HepG2 (cell line): ENCODE measurements around the gene BTBD3. TPM values are rescaled to one million over a fixed set of nuclear protein-coding genes. Genes with fewer than 3 reads are reported as not detected.

Source experiments
- ARHGAP35 ChIP-seq: sonication (generic); formaldehyde crosslinking; IDR thresholded peaks from 2 replicates; pipeline ENCODE4 v1.9.0; 2022; ENCODE audit warnings: mild to moderate bottlenecking, inconsistent platforms, moderate library complexity, missing genetic modification reagents, borderline replicate concordance
- BRCA1 ChIP-seq: sonication (generic); formaldehyde crosslinking; IDR thresholded peaks from 2 replicates; pipeline ENCODE4 v1.4.0; 2020; ENCODE audit warnings: missing genetic modification reagents
- CBFB ChIP-seq: sonication (generic); formaldehyde crosslinking; IDR thresholded peaks from 2 replicates; pipeline ENCODE4 v1.4.0; 2020; ENCODE audit warnings: missing genetic modification reagents
- ELF3 ChIP-seq: IDR thresholded peaks from 2 replicates; pipeline ENCODE4 v1.6.1; 2016; ENCODE audit warnings: missing genetic modification reagents, missing compliant biosample characterization
- MLLT10 ChIP-seq: sonication (generic); formaldehyde crosslinking; IDR thresholded peaks from 2 replicates; pipeline ENCODE4 v1.4.0; 2020; ENCODE audit warnings: missing genetic modification reagents
- NONO ChIP-seq, 2 experiments: fragments of 450-650 bp in 1 of 2; sonication (generic) in 1 of 2; formaldehyde crosslinking in 1 of 2; IDR thresholded peaks in 1 of 2; conservative IDR thresholded peaks in 1 of 2; 2 replicates each; pipeline versions ENCODE4 v1.6.1 to v1.8.0; 2017 to 2022; ENCODE audit warnings: mild to moderate bottlenecking in 1 of 2, missing genetic modification reagents in 1 of 2, moderate library complexity in 1 of 2
- PHF8 ChIP-seq: sonication (generic); formaldehyde crosslinking; IDR thresholded peaks from 2 replicates; pipeline ENCODE4 v1.5.0; 2020; ENCODE audit warnings: missing genetic modification reagents
- SP1 ChIP-seq, 2 experiments: fragments of 450-650 bp in 1 of 2; sonication (generic) in 1 of 2; formaldehyde crosslinking in 1 of 2; IDR thresholded peaks; 2 replicates each; pipeline versions ENCODE4 v1.4.0 to v1.6.1; 2016 to 2020; ENCODE audit warnings: missing genetic modification reagents in 1 of 2
- SPEN ChIP-seq: sonication (generic); formaldehyde crosslinking; IDR thresholded peaks from 2 replicates; pipeline ENCODE4 v1.5.1; 2020; ENCODE audit warnings: low read depth, mild to moderate bottlenecking, missing genetic modification reagents
- ZC3H4 ChIP-seq: sonication (generic); formaldehyde crosslinking; IDR thresholded peaks from 2 replicates; pipeline ENCODE4 v1.4.0; 2020; ENCODE audit warnings: missing genetic modification reagents, borderline replicate concordance
- ZFP91 ChIP-seq: sonication (generic); formaldehyde crosslinking; IDR thresholded peaks from 2 replicates; pipeline ENCODE4 v1.9.0; 2022; ENCODE audit warnings: missing genetic modification reagents, mild to moderate bottlenecking, borderline replicate concordance
- ZNF619 ChIP-seq: sonication (generic); formaldehyde crosslinking; IDR thresholded peaks from 2 replicates; pipeline ENCODE4 v1.4.0; 2020; ENCODE audit warnings: mild to moderate bottlenecking, missing genetic modification reagents
- polyA plus RNA-seq, 8 experiments: library from polyadenylated mRNA; depleted of rRNA in 3 of 8; stranded (reverse) in 7 of 8; unstranded in 1 of 8; fragments of >200 nt; fragmentation: Illumina TruSeq in 4 of 8; extraction: Trizol in 4 of 8; gene quantifications; 2 replicates each; pipeline versions ENCODE4 v1.2.1 to v1.2.3, GENCODE V29; 2011 to 2016; ENCODE audit warnings: low read depth in 4 of 8, missing spikeins in 1 of 8, mixed read lengths in 1 of 8; ENCODE audit not compliant: insufficient read depth in 1 of 8
- total RNA-seq, 5 experiments: library from RNA; depleted of rRNA; stranded (reverse); fragments of >200 nt; fragmentation: Illumina TruSeq; extraction: Trizol; gene quantifications; 2 replicates each; pipeline ENCODE4 v1.2.3, GENCODE V29; 2016; ENCODE audit warnings: low read depth in 1 of 5
- TF ChIP-seq, protein P1 (sequence below): sonication (generic); formaldehyde crosslinking; IDR thresholded peaks from 2 replicates; pipeline ENCODE4 v1.4.0; 2020; ENCODE audit warnings: mild to moderate bottlenecking, missing genetic modification reagents
- TF ChIP-seq, protein P2 (sequence below): sonication (generic); formaldehyde crosslinking; IDR thresholded peaks from 2 replicates; pipeline ENCODE4 v1.5.0; 2020; ENCODE audit warnings: mild to moderate bottlenecking, missing genetic modification reagents, borderline replicate concordance
- TF ChIP-seq, protein P3 (sequence below): sonication (generic); formaldehyde crosslinking; conservative IDR thresholded peaks from 2 replicates; pipeline ENCODE4 v1.8.0; 2022; ENCODE audit warnings: mild to moderate bottlenecking, moderate library complexity, missing genetic modification reagents

The BTBD3 gene
- total and polyA plus RNA-seq, 2 of the 13 experiments (the other 11 are each of a cell fraction or from before 2014, with no cell fraction given): 32.2 to 41.8 TPM

DNA sequence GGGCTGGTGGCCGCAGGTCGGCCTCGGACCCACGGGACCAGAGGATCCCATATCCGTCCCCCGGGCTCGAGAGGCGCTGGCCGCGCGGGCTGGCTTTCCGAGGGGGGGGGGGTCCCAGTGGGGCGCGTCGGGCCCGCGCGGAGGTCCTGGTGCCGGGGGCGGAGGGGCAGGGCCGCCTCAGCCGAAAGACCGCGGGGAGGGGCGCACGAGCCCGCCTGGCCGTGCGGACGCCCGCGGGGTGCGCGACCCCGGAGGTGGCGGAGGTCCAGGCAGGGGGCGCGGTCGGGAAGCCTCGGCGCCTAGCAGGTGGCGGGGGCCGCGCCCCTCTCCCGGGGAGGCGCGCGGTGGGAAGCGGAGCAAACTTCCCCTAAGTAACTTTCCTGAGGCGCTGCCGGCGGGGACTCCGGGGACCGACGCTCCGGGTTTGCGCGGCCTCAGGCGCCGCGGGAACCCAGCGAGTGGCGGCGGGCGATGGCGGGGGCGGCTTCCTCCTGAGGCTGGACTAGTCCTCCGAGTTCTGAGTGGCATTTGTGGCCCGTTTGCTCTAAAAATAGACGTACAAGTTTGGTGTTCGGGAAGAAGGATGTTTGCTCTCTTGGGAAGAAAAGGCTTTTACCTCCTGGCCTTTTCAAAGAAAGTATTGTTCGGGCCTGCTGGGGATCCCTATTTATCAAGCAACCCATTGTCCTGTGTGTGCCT is 26.5 kb upstream of the BTBD3 start (continued):
- TF ChIP-seq ZC3H4 (no peak), NONO (IDR thresholded peaks at IDR 0.05) (no peak), NONO (CRISPR knock-in tag; conservative IDR thresholded peaks at IDR 0.05) (no peak; the same call in 1 of the 2 replicates), PHF8 (peak; percentile 80), ZNF619 (CRISPR knock-in tag) (no peak), ZFP91 (CRISPR knock-in tag) (no peak; the same call in 1 of the 2 replicates), CBFB (CRISPR knock-in tag) (no peak; the same call in 1 of the 2 replicates), ELF3 (CRISPR knock-in tag) (no peak; the same call in 1 of the 2 replicates), SP1 (IDR thresholded peaks at IDR 0.05) (no peak), SP1 (CRISPR knock-in tag; IDR thresholded peaks at IDR 0.05) (no peak), ARHGAP35 (CRISPR knock-in tag) (no peak), MLLT10 (CRISPR knock-in tag) (no peak), BRCA1 (CRISPR knock-in tag) (0 out of 2 replicates have a peak, but pooled peaks have one; percentile 22), SPEN (CRISPR knock-in tag) (no peak; the same call in 1 of the 2 replicates)
- TF ChIP-seq, protein P1, sequence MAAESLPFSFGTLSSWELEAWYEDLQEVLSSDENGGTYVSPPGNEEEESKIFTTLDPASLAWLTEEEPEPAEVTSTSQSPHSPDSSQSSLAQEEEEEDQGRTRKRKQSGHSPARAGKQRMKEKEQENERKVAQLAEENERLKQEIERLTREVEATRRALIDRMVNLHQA (CRISPR knock-in tag): no peak
- TF ChIP-seq, protein P2, sequence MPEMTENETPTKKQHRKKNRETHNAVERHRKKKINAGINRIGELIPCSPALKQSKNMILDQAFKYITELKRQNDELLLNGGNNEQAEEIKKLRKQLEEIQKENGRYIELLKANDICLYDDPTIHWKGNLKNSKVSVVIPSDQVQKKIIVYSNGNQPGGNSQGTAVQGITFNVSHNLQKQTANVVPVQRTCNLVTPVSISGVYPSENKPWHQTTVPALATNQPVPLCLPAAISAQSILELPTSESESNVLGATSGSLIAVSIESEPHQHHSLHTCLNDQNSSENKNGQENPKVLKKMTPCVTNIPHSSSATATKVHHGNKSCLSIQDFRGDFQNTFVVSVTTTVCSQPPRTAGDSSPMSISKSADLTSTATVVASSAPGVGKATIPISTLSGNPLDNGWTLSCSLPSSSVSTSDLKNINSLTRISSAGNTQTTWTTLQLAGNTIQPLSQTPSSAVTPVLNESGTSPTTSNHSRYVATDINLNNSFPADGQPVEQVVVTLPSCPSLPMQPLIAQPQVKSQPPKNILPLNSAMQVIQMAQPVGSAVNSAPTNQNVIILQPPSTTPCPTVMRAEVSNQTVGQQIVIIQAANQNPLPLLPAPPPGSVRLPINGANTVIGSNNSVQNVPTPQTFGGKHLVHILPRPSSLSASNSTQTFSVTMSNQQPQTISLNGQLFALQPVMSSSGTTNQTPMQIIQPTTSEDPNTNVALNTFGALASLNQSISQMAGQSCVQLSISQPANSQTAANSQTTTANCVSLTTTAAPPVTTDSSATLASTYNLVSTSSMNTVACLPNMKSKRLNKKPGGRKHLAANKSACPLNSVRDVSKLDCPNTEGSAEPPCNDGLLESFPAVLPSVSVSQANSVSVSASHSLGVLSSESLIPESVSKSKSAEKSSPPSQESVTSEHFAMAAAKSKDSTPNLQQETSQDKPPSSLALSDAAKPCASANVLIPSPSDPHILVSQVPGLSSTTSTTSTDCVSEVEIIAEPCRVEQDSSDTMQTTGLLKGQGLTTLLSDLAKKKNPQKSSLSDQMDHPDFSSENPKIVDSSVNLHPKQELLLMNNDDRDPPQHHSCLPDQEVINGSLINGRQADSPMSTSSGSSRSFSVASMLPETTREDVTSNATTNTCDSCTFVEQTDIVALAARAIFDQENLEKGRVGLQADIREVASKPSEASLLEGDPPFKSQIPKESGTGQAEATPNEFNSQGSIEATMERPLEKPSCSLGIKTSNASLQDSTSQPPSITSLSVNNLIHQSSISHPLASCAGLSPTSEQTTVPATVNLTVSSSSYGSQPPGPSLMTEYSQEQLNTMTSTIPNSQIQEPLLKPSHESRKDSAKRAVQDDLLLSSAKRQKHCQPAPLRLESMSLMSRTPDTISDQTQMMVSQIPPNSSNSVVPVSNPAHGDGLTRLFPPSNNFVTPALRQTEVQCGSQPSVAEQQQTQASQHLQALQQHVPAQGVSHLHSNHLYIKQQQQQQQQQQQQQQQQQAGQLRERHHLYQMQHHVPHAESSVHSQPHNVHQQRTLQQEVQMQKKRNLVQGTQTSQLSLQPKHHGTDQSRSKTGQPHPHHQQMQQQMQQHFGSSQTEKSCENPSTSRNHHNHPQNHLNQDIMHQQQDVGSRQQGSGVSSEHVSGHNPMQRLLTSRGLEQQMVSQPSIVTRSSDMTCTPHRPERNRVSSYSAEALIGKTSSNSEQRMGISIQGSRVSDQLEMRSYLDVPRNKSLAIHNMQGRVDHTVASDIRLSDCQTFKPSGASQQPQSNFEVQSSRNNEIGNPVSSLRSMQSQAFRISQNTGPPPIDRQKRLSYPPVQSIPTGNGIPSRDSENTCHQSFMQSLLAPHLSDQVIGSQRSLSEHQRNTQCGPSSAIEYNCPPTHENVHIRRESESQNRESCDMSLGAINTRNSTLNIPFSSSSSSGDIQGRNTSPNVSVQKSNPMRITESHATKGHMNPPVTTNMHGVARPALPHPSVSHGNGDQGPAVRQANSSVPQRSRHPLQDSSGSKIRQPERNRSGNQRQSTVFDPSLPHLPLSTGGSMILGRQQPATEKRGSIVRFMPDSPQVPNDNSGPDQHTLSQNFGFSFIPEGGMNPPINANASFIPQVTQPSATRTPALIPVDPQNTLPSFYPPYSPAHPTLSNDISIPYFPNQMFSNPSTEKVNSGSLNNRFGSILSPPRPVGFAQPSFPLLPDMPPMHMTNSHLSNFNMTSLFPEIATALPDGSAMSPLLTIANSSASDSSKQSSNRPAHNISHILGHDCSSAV (CRISPR knock-in tag): no peak
- TF ChIP-seq, protein P3, sequence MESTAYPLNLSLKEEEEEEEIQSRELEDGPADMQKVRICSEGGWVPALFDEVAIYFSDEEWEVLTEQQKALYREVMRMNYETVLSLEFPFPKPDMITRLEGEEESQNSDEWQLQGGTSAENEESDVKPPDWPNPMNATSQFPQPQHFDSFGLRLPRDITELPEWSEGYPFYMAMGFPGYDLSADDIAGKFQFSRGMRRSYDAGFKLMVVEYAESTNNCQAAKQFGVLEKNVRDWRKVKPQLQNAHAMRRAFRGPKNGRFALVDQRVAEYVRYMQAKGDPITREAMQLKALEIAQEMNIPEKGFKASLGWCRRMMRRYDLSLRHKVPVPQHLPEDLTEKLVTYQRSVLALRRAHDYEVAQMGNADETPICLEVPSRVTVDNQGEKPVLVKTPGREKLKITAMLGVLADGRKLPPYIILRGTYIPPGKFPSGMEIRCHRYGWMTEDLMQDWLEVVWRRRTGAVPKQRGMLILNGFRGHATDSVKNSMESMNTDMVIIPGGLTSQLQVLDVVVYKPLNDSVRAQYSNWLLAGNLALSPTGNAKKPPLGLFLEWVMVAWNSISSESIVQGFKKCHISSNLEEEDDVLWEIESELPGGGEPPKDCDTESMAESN: no peak
